Body of pancreas (tissue), 4 donors: Measurements from ENCODE around the gene XRCC4.

Experiments used
- POLR2A ChIP-seq, 3 donors: fragments of 450-650 bp; IDR thresholded peaks; one replicate each; pipeline ENCODE4 v1.6.1; 2016; ENCODE audit warnings: antibody characterized with exemption in 3 of 3, mild to moderate bottlenecking in 2 of 3
- TF ChIP-seq, protein P1 (sequence below), 7 experiments: fragments of 450-650 bp in 4 of 7; fragments of 200-600 bp in 3 of 7; sonication (generic) in 3 of 7; IDR thresholded peaks; one replicate each; pipeline ENCODE4 v1.5.1; 2016 to 2019; ENCODE audit warnings: antibody characterized with exemption in 7 of 7

DNA sequence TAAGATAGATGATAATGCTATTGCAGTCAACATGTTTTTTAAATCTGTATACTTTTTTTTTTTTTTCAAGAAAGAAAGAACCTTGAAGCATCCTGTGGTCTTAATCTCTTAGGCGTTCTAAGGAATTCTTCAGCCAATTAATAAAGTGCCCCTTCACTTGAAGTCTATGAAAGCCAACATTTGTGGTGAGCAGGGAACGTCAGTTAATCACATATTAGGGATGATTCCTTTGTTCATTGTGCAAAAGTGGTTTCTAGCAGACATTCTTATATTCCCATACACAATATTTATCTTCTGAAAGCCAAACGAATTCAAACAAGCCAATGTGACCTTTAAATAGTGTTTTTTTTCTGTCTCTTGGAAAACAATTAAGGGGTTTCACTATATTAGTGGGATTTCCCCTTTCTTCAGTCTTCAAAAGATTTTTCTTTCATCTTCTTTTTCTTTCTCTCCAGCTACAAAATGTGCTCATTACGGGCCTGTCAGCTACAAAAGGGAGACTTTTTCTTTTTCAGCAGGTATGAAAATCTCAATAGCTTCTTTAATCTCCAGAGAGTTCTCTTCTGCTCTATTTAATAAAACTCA lies 40.3 kb upstream of the XRCC4 start:
- TF ChIP-seq, protein P1, sequence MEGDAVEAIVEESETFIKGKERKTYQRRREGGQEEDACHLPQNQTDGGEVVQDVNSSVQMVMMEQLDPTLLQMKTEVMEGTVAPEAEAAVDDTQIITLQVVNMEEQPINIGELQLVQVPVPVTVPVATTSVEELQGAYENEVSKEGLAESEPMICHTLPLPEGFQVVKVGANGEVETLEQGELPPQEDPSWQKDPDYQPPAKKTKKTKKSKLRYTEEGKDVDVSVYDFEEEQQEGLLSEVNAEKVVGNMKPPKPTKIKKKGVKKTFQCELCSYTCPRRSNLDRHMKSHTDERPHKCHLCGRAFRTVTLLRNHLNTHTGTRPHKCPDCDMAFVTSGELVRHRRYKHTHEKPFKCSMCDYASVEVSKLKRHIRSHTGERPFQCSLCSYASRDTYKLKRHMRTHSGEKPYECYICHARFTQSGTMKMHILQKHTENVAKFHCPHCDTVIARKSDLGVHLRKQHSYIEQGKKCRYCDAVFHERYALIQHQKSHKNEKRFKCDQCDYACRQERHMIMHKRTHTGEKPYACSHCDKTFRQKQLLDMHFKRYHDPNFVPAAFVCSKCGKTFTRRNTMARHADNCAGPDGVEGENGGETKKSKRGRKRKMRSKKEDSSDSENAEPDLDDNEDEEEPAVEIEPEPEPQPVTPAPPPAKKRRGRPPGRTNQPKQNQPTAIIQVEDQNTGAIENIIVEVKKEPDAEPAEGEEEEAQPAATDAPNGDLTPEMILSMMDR (IDR thresholded peaks at IDR 0.05) = no peak
- no peak for TF ChIP-seq POLR2A (IDR thresholded peaks at IDR 0.05)
